ENCODE results near the gene ATP2B3.

ATP2B3 gene

DNA sequence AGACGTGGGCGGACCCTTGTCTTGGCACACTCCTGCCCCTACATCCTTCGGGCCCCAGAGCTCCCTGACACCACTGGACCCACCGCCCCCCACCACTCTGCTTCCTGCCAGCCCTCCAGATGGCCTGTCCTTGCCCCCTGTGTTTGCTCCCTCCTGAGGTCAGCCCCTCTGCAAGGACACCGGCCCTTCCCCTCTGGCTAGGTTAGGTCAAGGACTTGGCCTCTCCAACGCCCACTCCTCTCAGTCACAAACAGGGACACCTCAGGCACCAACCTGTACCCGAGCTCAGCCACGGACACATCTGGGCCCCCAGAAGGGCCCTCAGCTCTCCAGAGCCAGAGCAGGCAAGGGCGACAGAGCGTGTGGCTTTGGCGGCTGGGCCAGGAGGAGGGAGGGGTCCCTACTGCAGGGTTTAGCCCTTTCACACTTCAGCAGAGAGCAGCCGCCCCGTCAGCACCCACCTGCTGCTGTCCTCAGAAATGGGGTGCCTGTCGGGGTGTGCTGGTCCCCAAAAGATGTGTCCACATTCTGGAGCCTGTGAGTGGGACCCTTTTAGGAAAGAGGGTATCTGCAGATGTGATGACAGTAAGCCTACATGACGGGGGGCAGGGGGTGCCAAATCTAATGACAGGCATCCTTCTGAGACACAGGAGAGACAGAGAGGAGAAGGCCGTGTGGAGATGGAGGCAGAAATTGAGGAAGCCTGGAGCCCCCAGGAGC, 106.0 kb downstream of the ATP2B3 start:
- DNase-seq: no peak

DNA sequence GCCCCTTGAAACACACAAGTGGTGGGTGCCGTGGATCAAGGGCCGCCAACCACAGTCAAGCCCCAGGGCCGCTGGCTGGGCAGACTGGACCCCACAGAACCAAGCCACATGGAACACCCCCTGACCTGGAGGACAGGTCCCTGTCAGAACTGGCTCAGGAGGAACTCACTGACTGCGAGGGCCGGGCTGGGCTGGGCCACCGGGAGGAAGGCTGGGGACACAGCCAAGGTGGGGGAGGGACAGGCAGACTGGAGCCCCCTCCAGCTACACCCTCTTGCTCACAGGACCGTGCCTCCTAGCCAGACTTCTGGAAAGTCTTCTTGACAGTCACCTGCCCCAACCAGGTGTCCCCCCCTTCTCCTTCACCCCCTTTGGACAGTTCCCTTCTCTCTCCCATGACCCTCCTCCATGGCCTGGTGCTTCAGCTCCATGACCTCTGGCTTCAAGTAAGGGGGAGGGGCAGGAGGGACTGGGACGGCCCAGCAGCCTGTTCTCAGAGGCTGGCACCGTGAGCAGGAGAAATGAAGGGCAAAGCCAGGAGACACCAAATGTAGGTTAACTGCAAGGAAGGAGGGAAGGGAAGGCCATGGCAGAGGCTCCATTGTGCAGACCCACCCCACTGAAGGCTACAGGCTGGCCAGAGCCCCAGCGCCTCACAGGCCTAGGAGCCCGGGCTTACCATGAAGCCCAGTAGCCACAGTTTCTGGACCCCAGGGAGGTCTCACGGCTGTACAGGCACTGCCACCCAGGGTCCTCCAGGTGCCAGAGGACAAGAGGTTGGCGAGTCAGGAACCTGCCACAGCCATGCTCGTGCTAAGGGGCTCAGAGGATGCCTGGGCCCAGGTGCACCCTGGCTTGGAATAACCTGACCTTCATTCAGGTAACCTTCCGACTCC, 107.0 kb downstream of the ATP2B3 start:
- no peak for DNase-seq

DNA sequence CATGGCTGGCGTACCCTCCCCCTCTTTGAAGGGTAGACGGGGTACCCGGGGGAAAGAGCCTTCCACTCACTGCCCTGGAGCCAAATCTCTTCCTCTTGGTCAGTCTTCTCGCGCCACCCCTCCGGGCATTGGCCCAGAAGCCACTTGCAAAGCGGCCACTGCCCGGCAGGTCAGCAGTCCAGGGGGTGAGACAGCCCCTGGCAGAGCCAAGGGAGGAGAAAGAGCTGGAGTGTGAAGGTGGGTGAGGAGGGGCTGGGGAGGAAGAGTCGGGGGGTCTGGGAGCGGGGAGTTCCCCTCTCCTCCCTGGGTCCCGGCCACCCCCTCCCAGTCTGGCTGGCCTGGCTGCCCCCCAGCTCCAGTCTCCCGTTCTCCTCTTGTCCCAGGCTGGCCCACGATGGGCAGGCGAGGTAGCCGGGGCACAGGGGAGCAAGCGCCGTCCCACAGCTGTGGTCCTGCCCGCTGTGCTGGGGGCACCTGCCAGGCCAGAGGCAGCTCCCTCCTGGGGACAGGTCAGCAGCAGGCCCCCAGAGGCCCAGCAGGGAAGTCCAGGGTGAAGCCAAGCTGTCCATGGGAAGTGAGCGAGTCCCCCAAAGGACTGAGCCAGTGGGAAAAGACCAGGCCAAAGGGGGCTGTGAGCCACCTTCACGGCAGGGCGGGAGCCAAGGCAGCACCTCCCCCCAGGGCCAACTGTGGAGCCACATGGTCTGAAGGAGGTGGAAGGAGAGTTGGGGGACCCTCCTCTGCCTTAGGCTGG, 108.0 kb downstream of the ATP2B3 start:
- no peak for DNase-seq

DNA sequence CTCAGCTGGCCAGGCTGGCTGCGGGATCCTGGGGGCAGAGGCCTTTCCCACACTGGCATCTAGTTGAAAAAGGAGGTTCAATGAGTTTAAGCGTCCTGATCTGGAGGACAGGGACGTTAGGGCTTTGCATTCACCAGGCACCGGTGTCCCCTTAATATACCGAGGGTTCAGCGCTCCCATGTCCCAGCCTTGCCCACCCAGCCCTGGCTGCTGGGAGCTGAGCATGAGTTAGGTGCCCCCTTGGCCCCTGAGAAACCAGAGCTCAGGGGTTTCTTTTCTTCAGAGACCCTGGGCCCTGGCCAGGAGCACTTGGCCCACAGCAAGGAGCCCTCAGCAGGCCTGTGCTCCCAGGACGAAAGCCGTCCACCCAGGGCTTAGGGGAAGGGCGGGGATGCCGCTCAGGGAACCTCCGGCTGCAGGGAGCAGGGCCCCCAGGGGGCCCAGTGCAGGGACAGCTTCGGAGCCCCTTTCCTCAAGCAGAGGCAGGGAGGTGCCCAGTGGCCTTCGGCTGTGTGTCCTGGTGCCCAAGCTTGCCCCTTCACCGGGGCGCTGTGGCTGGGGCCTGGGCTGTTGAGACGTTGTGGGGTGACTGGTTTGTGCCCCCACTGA, 108.7 kb downstream of the ATP2B3 start:
- no peak for DNase-seq

DNA sequence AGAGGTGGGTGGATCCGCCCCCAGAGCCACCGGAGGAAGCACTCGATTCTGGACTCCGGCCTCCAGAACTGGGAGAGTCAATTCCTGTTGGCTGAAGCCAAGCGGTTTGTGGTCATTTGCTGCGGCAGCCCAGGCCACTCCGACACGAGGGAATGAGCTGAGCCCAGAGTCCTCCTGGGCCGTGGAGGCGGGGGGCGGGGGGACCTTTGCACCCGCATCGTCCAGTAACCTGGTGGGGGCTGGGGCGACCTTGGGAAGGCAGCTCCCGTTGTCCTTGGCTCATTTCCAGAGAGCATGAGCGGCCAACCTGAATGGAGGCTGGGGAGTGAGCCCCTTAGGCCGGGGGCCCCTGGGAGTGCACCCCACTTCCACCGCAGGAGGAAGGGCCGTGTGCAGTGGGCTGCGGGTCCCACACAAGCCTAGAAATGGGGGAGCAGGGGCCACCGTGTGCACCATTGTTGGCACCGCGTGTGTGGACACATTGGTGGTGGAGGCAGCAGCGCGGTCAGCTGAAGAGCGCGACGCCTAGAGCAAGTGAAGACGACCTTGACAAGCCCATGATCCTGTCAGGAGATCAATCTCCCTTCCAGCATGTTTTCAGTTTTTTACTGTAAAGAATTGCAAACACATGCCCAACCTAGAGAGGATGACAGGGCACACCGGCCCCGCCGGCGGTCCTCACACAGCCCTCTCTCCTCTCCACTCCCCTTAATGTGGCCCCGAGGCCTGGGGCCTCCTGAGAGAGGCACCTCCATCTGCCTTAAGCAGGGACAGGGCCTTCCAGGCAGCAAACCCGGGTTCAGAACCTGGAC, 109.6 kb downstream of the ATP2B3 start:
- DNase-seq: no peak

DNA sequence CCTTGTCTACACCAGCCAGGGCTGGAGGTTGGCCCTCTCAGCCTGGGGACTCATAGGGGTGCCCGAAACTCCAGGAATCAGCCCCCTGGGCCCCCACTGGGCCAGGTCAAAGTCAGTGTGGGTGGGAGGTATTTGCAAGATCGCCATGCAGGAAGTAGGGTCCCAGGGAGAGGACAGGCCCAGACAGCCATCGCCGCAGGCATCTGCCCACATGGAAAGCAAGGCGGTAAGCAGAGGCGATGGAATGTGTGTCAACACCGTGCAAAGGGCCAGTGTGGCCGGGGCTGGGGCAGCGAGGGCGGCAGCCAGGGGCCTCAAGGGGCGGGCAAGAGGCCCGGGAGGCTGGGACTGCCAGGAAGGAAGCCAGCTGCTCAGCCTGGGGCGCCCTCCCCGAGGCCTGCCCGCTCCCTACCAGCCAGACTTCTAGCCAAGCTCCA, 110.3 kb downstream of the ATP2B3 start:
- DNase-seq: no peak

DNA sequence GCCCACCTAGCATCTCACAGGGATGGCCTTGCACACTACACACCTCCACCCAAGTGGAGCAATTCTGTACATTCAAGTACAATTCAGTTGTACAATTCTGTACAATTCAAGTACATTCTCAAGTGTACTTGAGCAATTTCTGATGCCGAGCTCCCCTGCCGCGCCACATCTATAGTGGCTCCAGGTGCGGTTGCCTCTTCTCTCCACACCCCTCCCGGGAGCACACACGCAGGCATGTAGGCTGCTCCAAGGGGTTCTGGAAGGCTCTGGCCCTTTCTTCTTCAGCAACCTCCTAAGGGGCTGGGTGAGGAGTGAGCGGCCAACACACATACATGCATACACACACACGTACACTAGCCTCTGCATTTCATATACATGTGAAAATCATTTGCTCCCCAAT, 110.7 kb downstream of the ATP2B3 start:
- DNase-seq: no peak

DNA sequence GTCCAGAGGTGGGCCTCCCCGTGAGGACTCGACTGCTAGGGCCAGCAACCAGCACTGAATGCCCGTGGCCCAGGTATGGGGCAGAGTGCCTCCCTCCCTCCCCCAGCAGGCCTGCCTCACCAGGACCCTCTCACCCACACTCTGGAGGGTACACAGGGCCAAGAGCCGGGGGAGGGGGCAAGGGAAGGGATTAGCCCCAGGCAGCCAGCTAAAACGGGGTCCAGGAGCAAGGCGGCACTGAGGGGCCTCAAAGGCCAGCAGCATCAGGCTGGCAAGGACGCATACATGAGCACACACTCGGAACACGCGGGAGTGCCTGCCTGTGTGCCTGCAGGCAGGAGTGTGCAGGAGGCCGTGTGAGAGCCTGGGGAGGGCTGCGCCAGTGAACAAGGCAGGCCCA, 111.2 kb downstream of the ATP2B3 start:
- DNase-seq: no peak

DNA sequence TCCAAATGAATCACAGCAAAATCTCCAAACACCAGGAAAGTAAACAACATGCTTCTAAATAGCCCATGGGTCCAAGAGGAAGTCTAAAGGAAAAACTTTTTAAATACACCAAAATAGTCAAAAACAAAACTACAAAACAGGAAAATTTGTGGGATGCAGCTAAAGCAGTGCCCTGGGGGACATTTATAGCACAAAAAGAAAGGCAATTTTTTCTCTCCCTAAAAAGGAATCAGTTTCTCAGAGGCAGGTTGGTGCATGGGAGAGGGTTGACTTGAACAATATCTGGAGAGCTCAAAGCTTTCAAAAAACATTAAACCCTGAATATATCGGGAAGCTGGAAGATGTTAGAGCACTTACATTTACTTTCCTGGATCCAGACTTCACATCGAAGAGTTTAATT, 113.9 kb downstream of the ATP2B3 start:
- DNase-seq: no peak

DNA sequence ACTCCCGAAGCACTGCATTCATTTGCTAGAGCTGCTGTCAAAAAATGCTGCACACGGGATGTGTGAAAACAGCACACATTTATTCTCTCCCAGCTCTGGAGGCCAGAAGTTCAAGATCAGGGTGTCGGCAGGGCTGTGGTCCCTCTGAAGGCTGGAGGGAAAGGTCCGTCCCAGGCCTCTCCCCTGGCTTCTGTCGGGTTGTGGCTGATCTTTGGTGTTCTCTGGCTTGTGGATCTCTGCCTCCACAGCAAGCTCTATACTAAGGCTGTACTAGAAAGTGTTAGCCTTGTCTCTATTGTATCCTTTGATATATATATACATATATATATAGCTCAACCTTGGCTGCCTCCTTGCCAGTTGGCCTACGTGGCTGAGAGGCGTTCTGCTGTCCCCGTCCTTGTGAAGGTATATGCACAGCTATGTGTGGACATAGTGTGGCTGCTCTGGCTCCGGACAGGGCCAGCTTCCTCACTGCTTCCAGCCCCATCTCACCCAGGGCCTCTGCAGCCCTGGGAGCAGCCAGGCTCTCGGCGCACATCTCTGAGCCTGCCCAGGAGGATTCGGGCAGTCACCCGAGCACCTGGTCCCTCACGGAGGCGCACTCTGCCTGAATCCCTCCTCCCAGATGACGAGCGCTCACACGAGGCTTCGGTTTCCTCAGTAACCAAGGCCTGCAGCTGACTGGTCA, 114.6 kb downstream of the ATP2B3 start:
- DNase-seq: no peak

Data from NCI-H82 (cell line).